Suprapubic skin (tissue), 4 donors: ENCODE data around the gene PRRT4. TPM values are rescaled to one million over a fixed set of nuclear protein-coding genes. Genes with fewer than 3 reads are reported as not detected.
A peak's percentile ranks its signal among the peaks of the same experiment; 100 is the strongest.

Source experiments
- DNase-seq, 2 donors: peaks; one replicate each; pipeline ENCODE4 v3.0.0-alpha.2; 2019; ENCODE audit warnings: low spot score in 2 of 2
- H3K27ac ChIP-seq: fragments of 200-600 bp; sonication (generic); one replicate; pipeline ENCODE4 v1.5.1; 2019
- H3K27me3 ChIP-seq: fragments of 200-600 bp; sonication (generic); one replicate; pipeline ENCODE4 v1.5.1; 2019
- H3K36me3 ChIP-seq: fragments of 200-600 bp; sonication (generic); one replicate; pipeline ENCODE4 v1.5.1; 2019
- H3K4me1 ChIP-seq: fragments of 200-600 bp; sonication (generic); one replicate; pipeline ENCODE4 v1.5.1; 2019
- H3K4me3 ChIP-seq: fragments of 200-600 bp; sonication (generic); one replicate; pipeline ENCODE4 v1.5.1; 2019; ENCODE audit warnings: mild to moderate bottlenecking
- H3K9me3 ChIP-seq: fragments of 200-600 bp; sonication (generic); one replicate; pipeline ENCODE4 v1.5.1; 2019
- EP300 ChIP-seq: sonication (generic); formaldehyde crosslinking; IDR thresholded peaks from one replicate; pipeline ENCODE4 v1.6.1; 2017; ENCODE audit warnings: antibody characterized with exemption
- POLR2A ChIP-seq, 2 donors: fragments of 450-650 bp; IDR thresholded peaks; one replicate each; pipeline ENCODE4 v1.6.1; 2017; ENCODE audit warnings: antibody characterized with exemption in 2 of 2, mild to moderate bottlenecking in 2 of 2, moderate library complexity in 2 of 2
- POLR2AphosphoS5 ChIP-seq, 3 donors: sonication (generic); formaldehyde crosslinking; IDR thresholded peaks; one replicate each; pipeline ENCODE4 v1.6.1; 2017; ENCODE audit warnings: antibody characterized with exemption in 3 of 3
- WGBS: methylation state at CpG from one replicate; pipeline ENCODE4 v1.1.5; 2018; 5-methylcytosine and 5-hydroxymethylcytosine counted together
- total RNA-seq, 4 donors: library from RNA; depleted of rRNA; stranded (reverse); fragments of >200 nt; gene quantifications; one replicate each; pipeline ENCODE4 v1.1.0, GENCODE V29; 2016
- TF ChIP-seq, protein P1 (sequence below), 2 donors: fragments of 200-600 bp in 1 of 2; fragments of 450-650 bp in 1 of 2; sonication (generic) in 1 of 2; IDR thresholded peaks; one replicate each; pipeline ENCODE4 v1.5.1; 2016 to 2019; ENCODE audit warnings: antibody characterized with exemption in 2 of 2, mild to moderate bottlenecking in 1 of 2, moderate library complexity in 1 of 2

Gene PRRT4
- total RNA-seq, 4 donors from 2014 or later = 1.4 to 13.0 (median 6.4) TPM

DNA sequence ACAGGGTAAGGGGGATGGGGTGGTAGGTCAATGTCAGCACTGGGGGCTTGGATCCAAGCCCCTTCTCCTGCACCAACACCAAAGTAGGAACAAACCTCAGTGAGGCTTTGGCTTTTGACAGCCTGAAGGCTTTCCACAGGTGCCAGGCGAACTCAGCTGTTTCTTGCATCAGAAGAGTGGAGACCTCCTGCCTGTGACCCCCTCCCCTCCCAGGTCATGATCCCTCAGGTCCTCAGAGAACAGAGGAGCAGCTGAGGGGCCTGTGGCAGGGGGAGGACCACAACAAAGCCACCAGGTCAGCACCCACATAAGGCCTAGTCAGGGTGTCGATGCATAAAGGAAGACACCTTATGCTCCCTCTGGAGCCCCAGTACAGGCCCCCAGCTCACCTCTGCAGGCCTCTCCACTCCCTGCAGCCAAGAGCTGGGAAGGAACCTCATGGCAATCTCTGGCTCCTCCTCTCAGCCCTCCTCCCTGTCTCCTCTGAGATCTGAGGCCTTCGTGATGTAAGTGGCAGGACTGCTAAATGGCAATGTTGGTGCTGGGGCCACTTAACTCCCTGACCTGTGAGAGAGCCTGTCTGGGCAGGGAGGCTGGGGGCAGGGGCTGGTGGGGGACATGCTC, 19.1 kb upstream of the PRRT4 start:
- peak in 1 of 2 donors; percentile 35 for DNase-seq
- no peaks in the 10 kb centered on the region for H3K9me3 ChIP-seq
- TF ChIP-seq POLR2A (IDR thresholded peaks at IDR 0.05) = no peak
- TF ChIP-seq POLR2AphosphoS5 (IDR thresholded peaks at IDR 0.05) = no peak
- no peak for TF ChIP-seq EP300
- TF ChIP-seq, protein P1, sequence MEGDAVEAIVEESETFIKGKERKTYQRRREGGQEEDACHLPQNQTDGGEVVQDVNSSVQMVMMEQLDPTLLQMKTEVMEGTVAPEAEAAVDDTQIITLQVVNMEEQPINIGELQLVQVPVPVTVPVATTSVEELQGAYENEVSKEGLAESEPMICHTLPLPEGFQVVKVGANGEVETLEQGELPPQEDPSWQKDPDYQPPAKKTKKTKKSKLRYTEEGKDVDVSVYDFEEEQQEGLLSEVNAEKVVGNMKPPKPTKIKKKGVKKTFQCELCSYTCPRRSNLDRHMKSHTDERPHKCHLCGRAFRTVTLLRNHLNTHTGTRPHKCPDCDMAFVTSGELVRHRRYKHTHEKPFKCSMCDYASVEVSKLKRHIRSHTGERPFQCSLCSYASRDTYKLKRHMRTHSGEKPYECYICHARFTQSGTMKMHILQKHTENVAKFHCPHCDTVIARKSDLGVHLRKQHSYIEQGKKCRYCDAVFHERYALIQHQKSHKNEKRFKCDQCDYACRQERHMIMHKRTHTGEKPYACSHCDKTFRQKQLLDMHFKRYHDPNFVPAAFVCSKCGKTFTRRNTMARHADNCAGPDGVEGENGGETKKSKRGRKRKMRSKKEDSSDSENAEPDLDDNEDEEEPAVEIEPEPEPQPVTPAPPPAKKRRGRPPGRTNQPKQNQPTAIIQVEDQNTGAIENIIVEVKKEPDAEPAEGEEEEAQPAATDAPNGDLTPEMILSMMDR (IDR thresholded peaks at IDR 0.05) = no peak
- no peaks in the 10 kb centered on the region for H3K36me3 ChIP-seq
- H3K27ac ChIP-seq = no peak overlapping the region
- H3K4me1 ChIP-seq = peaks cover 11% of the 10 kb centered on the region
- WGBS = 54% methylated on average over 2 of the region's 3 CpGs
- H3K27me3 ChIP-seq = no peaks in the 10 kb centered on the region
- no peak overlapping the region for H3K4me3 ChIP-seq

DNA sequence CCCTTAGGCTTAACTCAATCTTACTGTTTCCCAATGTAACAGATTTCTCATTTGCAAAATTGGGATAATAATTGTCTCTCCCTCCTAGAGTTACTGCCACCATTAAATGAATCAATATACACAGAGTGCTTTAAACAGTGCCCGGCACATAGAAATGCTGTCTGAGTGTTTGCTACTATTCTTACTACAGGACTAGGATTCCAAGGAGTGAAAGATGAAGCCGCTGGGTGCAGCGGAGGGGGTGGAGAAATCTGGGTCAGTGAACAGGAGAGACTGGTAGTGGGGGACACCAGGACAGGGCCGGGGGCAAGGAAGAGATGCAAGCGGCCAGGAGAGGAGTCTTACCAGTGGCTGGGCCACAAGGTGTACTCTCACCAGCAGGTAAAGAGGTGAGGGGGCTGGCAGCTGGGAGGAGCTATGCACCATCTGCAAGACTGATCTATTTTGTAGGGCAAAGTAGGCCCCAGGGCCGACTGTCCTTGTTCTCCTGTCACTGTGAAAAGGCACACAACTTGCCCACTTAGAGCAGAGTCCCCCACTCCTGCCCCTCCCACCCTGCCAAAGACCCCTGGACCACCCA, 18.5 kb upstream of the PRRT4 start:
- Histone ChIP-seq H3K4me3 (no peak overlapping the region), H3K27me3 (no peaks in the 10 kb centered on the region), H3K36me3 (no peaks in the 10 kb centered on the region), H3K9me3 (no peaks in the 10 kb centered on the region), H3K27ac (no peak overlapping the region), H3K4me1 (peaks cover 11% of the 10 kb centered on the region)
- TF ChIP-seq POLR2AphosphoS5 (IDR thresholded peaks at IDR 0.05) (no peak), EP300 (no peak), POLR2A (IDR thresholded peaks at IDR 0.05) (no peak)
- TF ChIP-seq, protein P1 (IDR thresholded peaks at IDR 0.05) = no peak
- DNase-seq = no peak
- 84% methylated on average over 6 of the region's 6 CpGs for WGBS

DNA sequence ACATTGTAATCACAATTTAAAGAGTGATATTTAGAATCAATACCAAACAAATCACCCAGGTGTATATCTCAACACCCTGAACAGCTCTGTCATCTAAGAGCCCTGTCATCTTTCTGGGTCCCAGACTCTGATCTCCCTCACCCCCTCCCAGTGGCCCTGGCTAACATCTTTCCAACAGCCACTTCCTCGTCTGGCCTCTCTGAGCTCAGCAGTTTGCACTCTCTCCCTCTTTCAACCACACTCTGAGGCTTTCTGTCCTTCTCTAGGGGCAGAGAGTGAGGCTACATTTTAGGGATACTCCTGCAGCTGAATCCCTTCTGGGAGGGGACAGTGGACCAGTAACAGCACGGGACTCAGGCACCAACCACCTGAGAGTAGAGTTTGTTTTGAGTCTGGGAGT, 17.1 kb upstream of the PRRT4 start:
- Histone ChIP-seq H3K9me3 (no peaks in the 10 kb centered on the region), H3K4me1 (peaks cover 11% of the 10 kb centered on the region), H3K27ac (no peak overlapping the region), H3K36me3 (no peaks in the 10 kb centered on the region), H3K27me3 (no peaks in the 10 kb centered on the region), H3K4me3 (no peak overlapping the region)
- TF ChIP-seq, protein P1 (IDR thresholded peaks at IDR 0.05) = no peak
- no peak for TF ChIP-seq POLR2A (IDR thresholded peaks at IDR 0.05)
- no peak for TF ChIP-seq POLR2AphosphoS5 (IDR thresholded peaks at IDR 0.05)
- TF ChIP-seq EP300 = no peak
- no peak for DNase-seq
- WGBS = 52% methylated on average over 2 of the region's 2 CpGs

DNA sequence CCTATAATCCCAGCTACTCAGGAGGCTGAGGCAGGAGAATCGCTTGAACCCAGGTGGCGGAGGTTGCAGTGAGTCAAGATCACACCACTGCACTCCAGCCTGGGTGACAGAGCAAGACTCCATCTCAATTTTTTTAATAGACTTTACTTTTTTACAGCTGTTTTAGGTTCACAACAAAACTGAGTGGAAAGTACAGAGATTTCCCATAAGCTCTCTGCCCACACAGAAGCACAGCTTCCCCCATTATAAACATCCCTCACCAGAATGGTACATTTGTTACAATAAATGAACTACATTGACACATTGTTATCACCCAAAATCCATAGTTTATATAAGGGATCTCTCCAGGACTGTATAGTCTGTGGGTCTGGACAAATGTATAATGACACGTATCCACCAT, 14.6 kb upstream of the PRRT4 start:
- no peaks in the 10 kb centered on the region for H3K27me3 ChIP-seq
- 92% methylated on average over 3 of the region's 3 CpGs for WGBS
- peaks cover 3% of the 10 kb centered on the region for H3K4me1 ChIP-seq
- no peak overlapping the region for H3K4me3 ChIP-seq
- DNase-seq = no peak
- no peak for TF ChIP-seq POLR2A (IDR thresholded peaks at IDR 0.05)
- no peak for TF ChIP-seq POLR2AphosphoS5 (IDR thresholded peaks at IDR 0.05)
- TF ChIP-seq EP300 = no peak
- TF ChIP-seq, protein P1 (IDR thresholded peaks at IDR 0.05) = no peak
- H3K9me3 ChIP-seq = no peaks in the 10 kb centered on the region
- H3K27ac ChIP-seq = no peak overlapping the region
- no peaks in the 10 kb centered on the region for H3K36me3 ChIP-seq

DNA sequence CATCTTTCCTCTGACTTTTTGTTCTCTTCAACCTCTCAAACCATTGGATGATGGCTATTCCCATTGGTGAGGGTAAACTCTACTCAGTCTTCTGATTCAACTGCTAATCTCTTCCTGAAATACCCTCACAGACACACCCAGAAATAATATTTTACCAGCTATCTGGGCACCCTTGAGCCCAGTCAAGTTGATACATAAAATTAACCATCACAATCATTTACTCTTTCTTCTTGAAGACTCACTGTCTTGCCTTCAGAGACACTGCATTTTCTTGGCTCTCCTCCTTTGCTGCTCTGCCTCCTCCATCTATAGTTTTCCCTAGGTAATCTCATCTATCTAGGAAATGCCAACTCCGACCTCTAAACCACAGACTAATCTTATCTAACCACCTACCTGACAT, 12.6 kb upstream of the PRRT4 start:
- Histone ChIP-seq H3K4me1 (no peaks in the 10 kb centered on the region), H3K9me3 (no peaks in the 10 kb centered on the region), H3K27ac (no peak overlapping the region), H3K27me3 (no peaks in the 10 kb centered on the region), H3K36me3 (no peaks in the 10 kb centered on the region), H3K4me3 (no peak overlapping the region)
- DNase-seq = no peak
- 78% methylated on average over 1 of the region's 1 CpG for WGBS
- no peak for TF ChIP-seq POLR2AphosphoS5 (IDR thresholded peaks at IDR 0.05)
- TF ChIP-seq, protein P1 (IDR thresholded peaks at IDR 0.05) = no peak
- no peak for TF ChIP-seq POLR2A (IDR thresholded peaks at IDR 0.05)
- TF ChIP-seq EP300 = no peak
